ENCODE results near the gene ARHGAP20.

GRCh38 chr11:110738641-110739040 is 26.4 kb upstream of the ARHGAP20 start:
- TF ChIP-seq, protein P1, sequence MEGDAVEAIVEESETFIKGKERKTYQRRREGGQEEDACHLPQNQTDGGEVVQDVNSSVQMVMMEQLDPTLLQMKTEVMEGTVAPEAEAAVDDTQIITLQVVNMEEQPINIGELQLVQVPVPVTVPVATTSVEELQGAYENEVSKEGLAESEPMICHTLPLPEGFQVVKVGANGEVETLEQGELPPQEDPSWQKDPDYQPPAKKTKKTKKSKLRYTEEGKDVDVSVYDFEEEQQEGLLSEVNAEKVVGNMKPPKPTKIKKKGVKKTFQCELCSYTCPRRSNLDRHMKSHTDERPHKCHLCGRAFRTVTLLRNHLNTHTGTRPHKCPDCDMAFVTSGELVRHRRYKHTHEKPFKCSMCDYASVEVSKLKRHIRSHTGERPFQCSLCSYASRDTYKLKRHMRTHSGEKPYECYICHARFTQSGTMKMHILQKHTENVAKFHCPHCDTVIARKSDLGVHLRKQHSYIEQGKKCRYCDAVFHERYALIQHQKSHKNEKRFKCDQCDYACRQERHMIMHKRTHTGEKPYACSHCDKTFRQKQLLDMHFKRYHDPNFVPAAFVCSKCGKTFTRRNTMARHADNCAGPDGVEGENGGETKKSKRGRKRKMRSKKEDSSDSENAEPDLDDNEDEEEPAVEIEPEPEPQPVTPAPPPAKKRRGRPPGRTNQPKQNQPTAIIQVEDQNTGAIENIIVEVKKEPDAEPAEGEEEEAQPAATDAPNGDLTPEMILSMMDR (IDR thresholded peaks at IDR 0.05) = no peak
- no peak for TF ChIP-seq POLR2AphosphoS5 (IDR thresholded peaks at IDR 0.05)

Data from sigmoid colon (tissue), 4 donors.